GM23248 (cell line): ENCODE measurements around the gene RPL7A. TPM values are rescaled to one million over a fixed set of nuclear protein-coding genes. Genes with fewer than 3 reads are reported as not detected.
"Not testable (repeated sequence)": the region's sequence is repeated elsewhere in the genome, so short reads cannot be mapped to it uniquely, and the experiment has no call there.

Experiments
- DNase-seq: peaks from one replicate; pipeline ENCODE4 v3.0.0-alpha.2; 2015
- H2AFZ ChIP-seq: fragments of 200-600 bp; sonication (generic); 2 replicates; pipeline ENCODE4 v1.6.1; 2016; ENCODE audit warnings: antibody characterized with exemption
- H3F3A ChIP-seq: fragments of 200-600 bp; sonication (generic); 2 replicates; pipeline ENCODE4 v1.6.1; 2016; ENCODE audit warnings: mild to moderate bottlenecking, antibody characterized with exemption, mixed run types; ENCODE audit not compliant: insufficient read depth
- H3K27ac ChIP-seq: fragments of 200-600 bp; sonication (generic); 2 replicates; pipeline ENCODE4 v1.5.1; 2016; ENCODE audit warnings: mild to moderate bottlenecking
- H3K27me3 ChIP-seq: fragments of 200-600 bp; sonication (generic); replicated peaks from 2 replicates; pipeline ENCODE4 v1.6.1; 2016; ENCODE audit warnings: mild to moderate bottlenecking; ENCODE audit not compliant: insufficient read depth
- H3K36me3 ChIP-seq: fragments of 200-600 bp; sonication (generic); 2 replicates; pipeline ENCODE4 v1.6.1; 2016; ENCODE audit warnings: low read depth, mild to moderate bottlenecking
- H3K4me1 ChIP-seq: fragments of 200-600 bp; sonication (generic); 2 replicates; pipeline ENCODE4 v1.6.1; 2016; ENCODE audit warnings: mild to moderate bottlenecking; ENCODE audit not compliant: insufficient read depth
- H3K4me2 ChIP-seq: fragments of 200-600 bp; sonication (generic); one replicate; pipeline ENCODE4 v1.6.1; 2016; ENCODE audit warnings: mild to moderate bottlenecking; ENCODE audit not compliant: unreplicated experiment
- H3K4me3 ChIP-seq: fragments of 200-600 bp; sonication (generic); 2 replicates; pipeline ENCODE4 v1.5.1; 2016; ENCODE audit warnings: mild to moderate bottlenecking
- H3K79me2 ChIP-seq: fragments of 200-600 bp; sonication (generic); 2 replicates; pipeline ENCODE4 v1.6.1; 2016; ENCODE audit warnings: mild to moderate bottlenecking; ENCODE audit not compliant: insufficient read depth
- H3K9ac ChIP-seq: fragments of 200-600 bp; sonication (generic); 2 replicates; pipeline ENCODE4 v1.6.1; 2016; ENCODE audit warnings: mild to moderate bottlenecking
- H3K9me2 ChIP-seq: fragments of 200-600 bp; sonication (generic); 2 replicates; pipeline ENCODE4 v1.6.1; 2016; ENCODE audit warnings: mixed run types, mild to moderate bottlenecking, moderate library complexity; ENCODE audit not compliant: insufficient read depth
- H3K9me3 ChIP-seq: fragments of 200-600 bp; sonication (generic); one replicate; pipeline ENCODE4 v1.6.1; 2017; ENCODE audit warnings: low read depth
- H4K20me1 ChIP-seq: fragments of 200-600 bp; sonication (generic); 2 replicates; pipeline ENCODE4 v1.6.0; 2016; ENCODE audit not compliant: insufficient read depth
- EZH2 ChIP-seq: fragments of 200-600 bp; sonication (generic); IDR thresholded peaks from 2 replicates; pipeline ENCODE4 v1.6.1; 2018; ENCODE audit warnings: antibody characterized with exemption, mild to moderate bottlenecking; ENCODE audit not compliant: insufficient read depth, poor library complexity, severe bottlenecking
- EZH2phosphoT487 ChIP-seq: fragments of 200-600 bp; sonication (generic); IDR thresholded peaks from 2 replicates; pipeline ENCODE4 v1.6.1; 2018; ENCODE audit warnings: antibody characterized with exemption, moderate library complexity, mild to moderate bottlenecking, low read depth; ENCODE audit not compliant: insufficient read depth
- WGBS, 2 experiments: methylation state at CpG; one replicate each; pipeline ENCODE4 v1.1.6; 2015 to 2017; ENCODE audit warnings: low lambda C conversion rate in 2 of 2, low coverage in 1 of 2; ENCODE audit errors: missing lambda C conversion rate in 2 of 2; 5-methylcytosine and 5-hydroxymethylcytosine counted together
- in situ Hi-C: fragments of 300-500 bp; cut with MboI; formaldehyde crosslinking; loops from 2 replicates; pipeline ENCODE4 v1.15.0; 2020
- polyA plus RNA-seq: library from polyadenylated mRNA; unstranded; fragments of >200 nt; fragmentation: Nextera tagmentation; extraction: Ambion mirVana; gene quantifications from 2 replicates; pipeline ENCODE4 v1.2.1, GENCODE V29; 2016
- total RNA-seq: library from RNA; depleted of rRNA; stranded (reverse); fragments of >200 nt; shearing (Covaris generic); gene quantifications from 2 replicates; pipeline ENCODE4 v1.2.3, GENCODE V29; 2014

The RPL7A gene
- total and polyA plus RNA-seq, 2 experiments from 2014 or later, result 458 to 1,382 TPM

GRCh38 chr9:133321411-133321935, 26.5 kb upstream of the RPL7A start:
- Histone ChIP-seq H3K9me3 (no peaks in the 10 kb centered on the region), H3K36me3 (no peaks in the 10 kb centered on the region), H3F3A (no peaks in the 10 kb centered on the region), H3K4me2 (no peak overlapping the region), H4K20me1 (no peaks in the 10 kb centered on the region), H2AFZ (no peak overlapping the region), H3K27ac (no peak overlapping the region), H3K9ac (no peak overlapping the region), H3K27me3 (no peaks in the 10 kb centered on the region; the same call in 1 of the 2 replicates), H3K9me2 (no peaks in the 10 kb centered on the region), H3K4me3 (no peak overlapping the region), H3K4me1 (no peaks in the 10 kb centered on the region), H3K79me2 (no peaks in the 10 kb centered on the region)
- 77 to 80% methylated on average over 13 of the region's 13 CpGs for WGBS, 2 experiments
- TF ChIP-seq EZH2 (no peak), EZH2phosphoT487 (no peak)
- no peak for DNase-seq
- in situ Hi-C loops, result no loop called here

GRCh38 chr9:133322701-133323100, 25.3 kb upstream of the RPL7A start:
- no peak overlapping the region for H3K9ac ChIP-seq
- H3K27me3 ChIP-seq, result no peaks in the 10 kb centered on the region
- 52 to 59% methylated on average over 11 to 14 of the region's 14 CpGs for WGBS, 2 experiments
- no peaks in the 10 kb centered on the region for H3K36me3 ChIP-seq
- no peaks in the 10 kb centered on the region for H3K9me3 ChIP-seq
- no peak overlapping the region for H2AFZ ChIP-seq
- H4K20me1 ChIP-seq, result no peaks in the 10 kb centered on the region
- H3K4me3 ChIP-seq, result no peak overlapping the region
- no peaks in the 10 kb centered on the region for H3K9me2 ChIP-seq
- no peak for DNase-seq
- no peaks in the 10 kb centered on the region for H3K79me2 ChIP-seq
- no peaks in the 10 kb centered on the region for H3K4me1 ChIP-seq
- no peaks in the 10 kb centered on the region for H3F3A ChIP-seq
- in situ Hi-C loops, result no loop called here
- TF ChIP-seq EZH2 (no peak), EZH2phosphoT487 (no peak)
- H3K4me2 ChIP-seq, result no peak overlapping the region
- H3K27ac ChIP-seq, result no peak overlapping the region

GRCh38 chr9:133323211-133323610, 24.8 kb upstream of the RPL7A start:
- H3K79me2 ChIP-seq, result no peaks in the 10 kb centered on the region
- H3K9ac ChIP-seq, result no peak overlapping the region
- no peaks in the 10 kb centered on the region for H3K4me1 ChIP-seq
- H3K9me3 ChIP-seq, result no peaks in the 10 kb centered on the region
- H2AFZ ChIP-seq, result no peak overlapping the region
- no peak for DNase-seq
- no peaks in the 10 kb centered on the region for H3F3A ChIP-seq
- no peak overlapping the region for H3K27ac ChIP-seq
- no peak overlapping the region for H3K4me2 ChIP-seq
- no peaks in the 10 kb centered on the region for H3K27me3 ChIP-seq
- H3K4me3 ChIP-seq, result no peak overlapping the region
- H4K20me1 ChIP-seq, result no peaks in the 10 kb centered on the region
- no peak for TF ChIP-seq EZH2
- no peak for TF ChIP-seq EZH2phosphoT487
- 60 to 62% methylated on average over 10 of the region's 10 CpGs for WGBS, 2 experiments
- H3K9me2 ChIP-seq, result no peaks in the 10 kb centered on the region
- no peaks in the 10 kb centered on the region for H3K36me3 ChIP-seq
- in situ Hi-C loops, result no loop called here

GRCh38 chr9:133323991-133324703, 23.9 kb upstream of the RPL7A start:
- no peak overlapping the region for H2AFZ ChIP-seq
- no peak overlapping the region for H3K27ac ChIP-seq
- H3K4me1 ChIP-seq, result no peaks in the 10 kb centered on the region
- no peaks in the 10 kb centered on the region for H3K79me2 ChIP-seq
- no peak overlapping the region for H3K4me2 ChIP-seq
- no peak for TF ChIP-seq EZH2phosphoT487
- no peak for TF ChIP-seq EZH2
- 82 to 86% methylated on average over 13 of the region's 13 CpGs for WGBS, 2 experiments
- no peak overlapping the region for H3K4me3 ChIP-seq
- H3K9me2 ChIP-seq, result no peaks in the 10 kb centered on the region
- in situ Hi-C loops, result no loop called here
- no peak for DNase-seq
- H4K20me1 ChIP-seq, result no peaks in the 10 kb centered on the region
- no peaks in the 10 kb centered on the region for H3K27me3 ChIP-seq
- H3F3A ChIP-seq, result no peaks in the 10 kb centered on the region
- no peak overlapping the region for H3K9ac ChIP-seq
- H3K9me3 ChIP-seq, result no peaks in the 10 kb centered on the region
- no peaks in the 10 kb centered on the region for H3K36me3 ChIP-seq

- H4K20me1 ChIP-seq, H3F3A ChIP-seq, H3K9me3 ChIP-seq, H3K79me2 ChIP-seq, H3K9ac ChIP-seq, H2AFZ ChIP-seq, H3K4me1 ChIP-seq, DNase-seq, in situ Hi-C loops, H3K27ac ChIP-seq, H3K4me3 ChIP-seq, H3K9me2 ChIP-seq, H3K4me2 ChIP-seq, H3K27me3 ChIP-seq: not testable (repeated sequence)
- peaks cover 11% of the 10 kb centered on the region; the same call in 1 of the 2 replicates for H3K36me3 ChIP-seq
- 71 to 72% methylated on average over 6 of the region's 6 CpGs for WGBS, 2 experiments
Observed at GRCh38 chr9:133327021-133327420, 21.0 kb upstream of the RPL7A start.
